Measurements from ENCODE around the gene PTEN.
"Not testable (repeated sequence)": the region's sequence is repeated elsewhere in the genome, so short reads cannot be mapped to it uniquely, and the experiment has no call there.

The PTEN gene

DNA sequence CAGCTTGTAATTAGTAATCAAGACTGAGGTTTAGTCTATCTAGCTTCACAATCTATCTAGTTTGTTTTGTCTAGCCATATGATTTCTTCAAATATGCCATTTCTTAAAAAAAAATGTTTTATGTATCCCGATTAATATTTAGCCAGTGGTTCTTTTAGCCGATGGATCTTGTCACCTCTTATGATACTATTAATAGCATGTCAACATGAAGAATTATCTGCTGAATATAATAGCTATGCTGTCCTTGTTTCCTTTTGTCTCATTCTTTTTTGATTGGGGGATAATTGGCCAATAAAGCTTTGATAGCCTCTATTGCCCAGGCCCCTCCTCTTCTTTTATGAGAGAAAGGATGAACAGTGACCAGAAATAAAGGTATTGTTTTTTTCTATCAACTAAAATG, 32.8 kb downstream of the PTEN start:
- Mint-ChIP-seq H3K4me3 (no peak overlapping the region), H3K27ac (peak overlapping the region; percentile 36), H3K27me3 (ENCODE audit: low read depth, poor library complexity) (no peaks in the 10 kb centered on the region), H3K4me1 (no peaks in the 10 kb centered on the region), H3K36me3 (ENCODE audit: low read depth) (peaks cover 88% of the 10 kb centered on the region), H3K9me3 (peaks cover 48% of the 10 kb centered on the region)
- no peak for TF ChIP-seq CTCF (IDR thresholded peaks at IDR 0.05)
- DNase-seq: no peak

GRCh38 chr10:87897957-87898356, 34.5 kb downstream of the PTEN start:
- Mint-ChIP-seq H3K36me3 (ENCODE audit: low read depth) (peaks cover 95% of the 10 kb centered on the region), H3K9me3 (peaks cover 65% of the 10 kb centered on the region)
- not testable (repeated sequence) for DNase-seq; H3K4me3 Mint-ChIP-seq; H3K4me1 Mint-ChIP-seq; H3K27me3 Mint-ChIP-seq (ENCODE audit: low read depth, poor library complexity); H3K27ac Mint-ChIP-seq

GRCh38 chr10:87903396-87903795, 40.0 kb downstream of the PTEN start:
- H3K36me3 Mint-ChIP-seq (ENCODE audit: low read depth): peaks cover 100% of the 10 kb centered on the region
- not testable (repeated sequence) for H3K4me1 Mint-ChIP-seq; H3K27ac Mint-ChIP-seq; DNase-seq; H3K27me3 Mint-ChIP-seq (ENCODE audit: low read depth, poor library complexity); H3K4me3 Mint-ChIP-seq
- H3K9me3 Mint-ChIP-seq: peaks cover 72% of the 10 kb centered on the region

DNA sequence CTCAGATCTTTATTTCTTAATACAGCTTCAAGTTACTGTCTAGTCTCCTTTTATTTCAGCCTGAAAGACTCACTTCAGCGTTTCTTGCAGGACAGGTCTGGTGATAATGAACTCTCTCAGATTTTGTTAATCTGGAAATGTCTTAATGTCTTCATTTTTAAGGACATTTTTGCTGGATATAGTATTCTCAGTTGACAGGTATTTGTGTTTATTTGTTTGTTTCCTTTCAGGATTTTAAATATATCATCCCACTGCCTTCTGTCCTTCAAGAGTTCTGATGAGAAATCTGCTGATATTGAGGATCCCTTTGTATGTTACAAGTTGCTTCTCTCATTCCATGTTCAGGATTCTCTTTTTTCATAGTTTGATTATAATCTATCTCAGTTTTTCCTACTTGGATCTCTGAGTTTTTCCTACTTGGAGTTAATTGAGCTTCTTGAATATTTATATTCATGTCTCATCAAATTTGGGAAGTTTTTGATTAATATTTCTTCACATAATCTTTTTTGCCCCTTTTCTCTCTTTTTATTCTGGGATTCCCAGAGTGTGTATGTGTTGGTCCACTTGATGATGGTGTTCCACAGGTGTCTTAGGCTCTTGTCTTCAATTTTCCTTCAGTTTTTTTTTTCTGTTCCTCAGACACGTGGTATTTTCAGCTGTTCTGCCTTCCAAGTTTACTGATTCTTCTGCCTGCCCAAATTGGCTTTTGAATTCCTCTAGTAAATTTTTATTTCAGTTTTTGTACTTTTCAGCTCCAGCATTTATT, 49.9 kb downstream of the PTEN start:
- no peak for DNase-seq
- no peak for TF ChIP-seq CTCF (IDR thresholded peaks at IDR 0.05)
- H3K27me3 Mint-ChIP-seq (ENCODE audit: low read depth, poor library complexity): no peaks in the 10 kb centered on the region
- H3K9me3 Mint-ChIP-seq: peaks cover 55% of the 10 kb centered on the region
- no peak overlapping the region for H3K27ac Mint-ChIP-seq
- peaks cover 88% of the 10 kb centered on the region for H3K36me3 Mint-ChIP-seq (ENCODE audit: low read depth)
- peaks cover 9% of the 10 kb centered on the region for H3K4me1 Mint-ChIP-seq
- H3K4me3 Mint-ChIP-seq: no peak overlapping the region

DNA sequence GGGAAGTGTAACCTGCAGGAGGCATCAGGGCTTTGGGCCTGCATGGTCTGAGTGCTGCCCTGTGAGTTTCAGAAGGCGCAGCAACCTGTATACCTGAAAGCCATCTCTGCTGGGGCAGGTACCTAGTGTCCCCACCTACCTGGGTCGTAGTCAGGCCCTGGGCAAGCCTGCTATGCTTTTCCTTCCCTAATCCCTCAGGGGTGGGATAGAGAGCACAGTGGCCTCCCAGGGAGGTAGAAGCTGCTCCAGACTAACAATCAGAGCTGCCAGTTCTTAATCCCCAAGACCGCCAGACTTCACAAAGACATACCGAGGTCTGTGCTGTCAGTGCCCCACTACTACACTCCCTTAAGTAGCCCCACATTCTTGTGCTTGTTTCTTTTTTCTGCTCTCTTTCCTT, 52.0 kb downstream of the PTEN start:
- H3K4me1 Mint-ChIP-seq: peaks cover 9% of the 10 kb centered on the region
- H3K27me3 Mint-ChIP-seq (ENCODE audit: low read depth, poor library complexity): no peaks in the 10 kb centered on the region
- peaks cover 44% of the 10 kb centered on the region for H3K9me3 Mint-ChIP-seq
- TF ChIP-seq CTCF (IDR thresholded peaks at IDR 0.05): no peak
- H3K4me3 Mint-ChIP-seq: no peak overlapping the region
- no peak for DNase-seq
- peaks cover 75% of the 10 kb centered on the region for H3K36me3 Mint-ChIP-seq (ENCODE audit: low read depth)
- peak overlapping the region; percentile 64 for H3K27ac Mint-ChIP-seq

DNA sequence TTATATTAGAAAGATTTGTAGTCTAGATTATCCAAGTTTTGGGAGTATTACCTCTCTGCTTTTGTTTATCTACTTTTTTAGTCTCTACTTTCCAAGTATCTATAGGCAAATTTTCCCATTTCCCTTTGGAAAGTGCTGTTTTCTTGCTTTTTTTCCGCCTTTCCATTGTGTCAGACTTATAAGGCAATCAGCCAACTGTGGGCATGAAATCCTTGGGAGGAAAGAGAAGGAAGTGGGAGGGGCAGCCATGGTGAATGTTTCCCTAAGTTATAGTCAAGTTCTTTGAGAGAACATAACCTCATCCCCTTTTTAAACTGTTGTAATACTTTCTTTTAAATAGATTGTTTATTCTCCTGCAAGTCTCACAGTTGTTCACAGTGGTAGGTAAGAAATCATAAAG, 52.6 kb downstream of the PTEN start:
- H3K27me3 Mint-ChIP-seq (ENCODE audit: low read depth, poor library complexity): no peaks in the 10 kb centered on the region
- H3K27ac Mint-ChIP-seq: peak overlapping the region; percentile 64
- H3K4me3 Mint-ChIP-seq: no peak overlapping the region
- DNase-seq: no peak
- no peak for TF ChIP-seq CTCF (IDR thresholded peaks at IDR 0.05)
- H3K4me1 Mint-ChIP-seq: peaks cover 9% of the 10 kb centered on the region
- H3K9me3 Mint-ChIP-seq: peaks cover 38% of the 10 kb centered on the region
- peaks cover 72% of the 10 kb centered on the region for H3K36me3 Mint-ChIP-seq (ENCODE audit: low read depth)

GRCh38 chr10:87916515-87916914, 53.1 kb downstream of the PTEN start:
- Mint-ChIP-seq H3K27ac (peak overlapping the region; percentile 71), H3K4me3 (no peak overlapping the region), H3K9me3 (peaks cover 33% of the 10 kb centered on the region), H3K36me3 (ENCODE audit: low read depth) (peaks cover 72% of the 10 kb centered on the region), H3K4me1 (peaks cover 9% of the 10 kb centered on the region), H3K27me3 (ENCODE audit: low read depth, poor library complexity) (no peaks in the 10 kb centered on the region)
- DNase-seq: no peak
- TF ChIP-seq CTCF (IDR thresholded peaks at IDR 0.05): no peak

All from nephron progenitor cell (in vitro differentiated cells).